Right forelimb (tissue), 1 donor: Measurements from ENCODE around the gene ABCB11.
"Not testable (repeated sequence)": the region's sequence is repeated elsewhere in the genome, so short reads cannot be mapped to it uniquely, and the experiment has no call there.

Source experiments
- DNase-seq: peaks from one replicate; pipeline ENCODE4 v3.0.0-alpha.2; 2018

Gene ABCB11

GRCh38 chr2:168926621-168927386 lies 104.3 kb downstream of the ABCB11 start:
- no peak for DNase-seq

GRCh38 chr2:168920504-168921157 lies 110.5 kb downstream of the ABCB11 start:
- no peak for DNase-seq

- no peak for DNase-seq
Measured at GRCh38 chr2:168916331-168916675, 114.8 kb downstream of the ABCB11 start.

- DNase-seq, result no peak
Measured at GRCh38 chr2:168915441-168916330, 115.4 kb downstream of the ABCB11 start.

- no peak for DNase-seq
Measured at GRCh38 chr2:168913495-168913894, 117.6 kb downstream of the ABCB11 start.

GRCh38 chr2:168912901-168913369 lies 118.2 kb downstream of the ABCB11 start:
- DNase-seq, result peak; percentile 68

- no peak for DNase-seq
Measured at GRCh38 chr2:168912466-168912865, 118.7 kb downstream of the ABCB11 start.

GRCh38 chr2:168910330-168910729 lies 120.8 kb downstream of the ABCB11 start:
- no peak for DNase-seq

- no peak for DNase-seq
Measured at GRCh38 chr2:168907940-168908662, 123.0 kb downstream of the ABCB11 start.

GRCh38 chr2:168904358-168904757 lies 126.8 kb downstream of the ABCB11 start:
- DNase-seq, result no peak

- no peak for DNase-seq
Measured at GRCh38 chr2:168903888-168904287, 127.2 kb downstream of the ABCB11 start.

GRCh38 chr2:168901003-168901402 lies 130.1 kb downstream of the ABCB11 start, which contains the start of gene G6PC2:
Gene G6PC2 (plus strand): TSS chr2:168901291. CDS start chr2:168901332, 41 bp downstream.
- DNase-seq, result no peak

- DNase-seq, result no peak
Measured at GRCh38 chr2:168897449-168897848, 133.7 kb downstream of the ABCB11 start.

- no peak for DNase-seq
Measured at GRCh38 chr2:168896783-168897182, 134.3 kb downstream of the ABCB11 start.

- no peak for DNase-seq
Measured at GRCh38 chr2:168895771-168896170, 135.4 kb downstream of the ABCB11 start.

- DNase-seq, result no peak
Measured at GRCh38 chr2:168894720-168895119, 136.4 kb downstream of the ABCB11 start.

GRCh38 chr2:168894101-168894500 lies 137.0 kb downstream of the ABCB11 start:
- no peak for DNase-seq

GRCh38 chr2:168892327-168892726 lies 138.8 kb downstream of the ABCB11 start:
- no peak for DNase-seq

- peak; percentile 92 for DNase-seq
Measured at GRCh38 chr2:168890006-168890782, 140.9 kb downstream of the ABCB11 start, which contains the start of gene SPC25. Gene SPC25 (minus strand): TSS chr2:168890430. CDS start chr2:168889519, 911 bp downstream.

GRCh38 chr2:168889635-168890005 lies 141.5 kb downstream of the ABCB11 start:
- no peak for DNase-seq

- no peak for DNase-seq
Measured at GRCh38 chr2:168884975-168885374, 146.1 kb downstream of the ABCB11 start.

GRCh38 chr2:168882163-168882562 lies 149.0 kb downstream of the ABCB11 start:
- not testable (repeated sequence) for DNase-seq
